HEK293 (cell line): ENCODE results near the gene VEGFA.

Source experiments
- CTCF ChIA-PET: fragments of 350-600 bp; formaldehyde crosslinking; extraction: SDS; loops from one replicate; lab custom pipeline; 2021; ENCODE audit warnings: antibody characterized with exemption; lab: Yijun Ruan, JAX
- POLR2A ChIA-PET: fragments of 300-600 bp; formaldehyde crosslinking; extraction: SDS; loops from one replicate; lab custom pipeline; 2020; ENCODE audit warnings: antibody characterized with exemption, inconsistent platforms; lab: Yijun Ruan, JAX
- H3K27ac ChIP-seq: fragments of 200-500 bp; sonication (Bioruptor generic); 2 replicates; pipeline ENCODE4 v1.5.1; 2014; ENCODE audit warnings: low read depth, low read length, control low read depth, inconsistent platforms; ENCODE audit errors: extremely low read depth
- H3K36me3 ChIP-seq, 2 experiments: fragments of 200-500 bp in 1 of 2; sonication (Bioruptor generic) in 1 of 2; 1 replicate in 1 of 2; 2 replicates in 1 of 2; pipeline ENCODE4 v1.5.1; 2014 to 2017; ENCODE audit warnings: inconsistent platforms in 2 of 2, low read length in 2 of 2; ENCODE audit not compliant: control insufficient read depth in 2 of 2, insufficient read depth in 1 of 2
- H3K4me1 ChIP-seq: fragments of 200-500 bp; sonication (Bioruptor generic); 2 replicates; pipeline ENCODE4 v1.5.1; 2014; ENCODE audit warnings: mild to moderate bottlenecking, low read length, inconsistent platforms; ENCODE audit not compliant: control insufficient read depth, insufficient read depth
- H3K4me3 ChIP-seq: 2 replicates; pipeline ENCODE4 v1.5.1; 2011; ENCODE audit warnings: low read depth, mild to moderate bottlenecking, control low read depth, low read length, moderate library complexity
- H3K9me3 ChIP-seq: fragments of 200-500 bp; sonication (Bioruptor generic); 2 replicates; pipeline ENCODE4 v1.5.1; 2014; ENCODE audit warnings: low read depth, low read length, inconsistent platforms; ENCODE audit not compliant: control insufficient read depth, insufficient read depth
- ELK4 ChIP-seq: IDR thresholded peaks from 2 replicates; pipeline ENCODE4 v1.6.1; 2011; ENCODE audit warnings: mild to moderate bottlenecking, low read depth, low read length, borderline replicate concordance
- KLF1 ChIP-seq: fragments of 450-650 bp; formaldehyde crosslinking; IDR thresholded peaks from 2 replicates; pipeline ENCODE4 v1.5.1; 2016; ENCODE audit warnings: missing biosample characterization, missing genetic modification characterization
- KLF8 ChIP-seq: fragments of 450-650 bp; formaldehyde crosslinking; IDR thresholded peaks from 2 replicates; pipeline ENCODE4 v1.5.1; 2016; ENCODE audit warnings: missing biosample characterization, missing genetic modification characterization
- SETDB1 ChIP-seq: IDR thresholded peaks from one replicate; pipeline ENCODE4 v1.6.1; 2017; ENCODE audit warnings: mild to moderate bottlenecking, low read length, moderate library complexity, mixed read lengths; ENCODE audit not compliant: insufficient read length
- ZBTB10 ChIP-seq: fragments of 450-650 bp; formaldehyde crosslinking; IDR thresholded peaks from 2 replicates; pipeline ENCODE4 v1.5.1; 2016; ENCODE audit warnings: missing biosample characterization, missing genetic modification characterization
- ZBTB20 ChIP-seq: fragments of 450-650 bp; formaldehyde crosslinking; IDR thresholded peaks from 2 replicates; pipeline ENCODE4 v1.5.1; 2016; ENCODE audit warnings: missing biosample characterization, missing genetic modification characterization
- ZBTB21 ChIP-seq: fragments of 450-650 bp; formaldehyde crosslinking; IDR thresholded peaks from 2 replicates; pipeline ENCODE4 v1.5.1; 2017; ENCODE audit warnings: missing biosample characterization, missing genetic modification characterization
- ZBTB48 ChIP-seq: fragments of 450-650 bp; formaldehyde crosslinking; IDR thresholded peaks from 2 replicates; pipeline ENCODE4 v1.5.1; 2016; ENCODE audit warnings: missing biosample characterization, missing genetic modification characterization
- ZFHX2 ChIP-seq: fragments of 450-650 bp; formaldehyde crosslinking; conservative IDR thresholded peaks from 2 replicates; pipeline ENCODE4 v1.5.1; 2016; ENCODE audit warnings: missing biosample characterization, missing genetic modification characterization
- ZNF10 ChIP-seq: fragments of 450-650 bp; formaldehyde crosslinking; IDR thresholded peaks from 2 replicates; pipeline ENCODE4 v1.5.1; 2017; ENCODE audit warnings: missing biosample characterization, missing genetic modification characterization
- ZNF114 ChIP-seq: fragments of 450-650 bp; formaldehyde crosslinking; IDR thresholded peaks from 2 replicates; pipeline ENCODE4 v1.5.0; 2017; ENCODE audit warnings: missing biosample characterization, missing genetic modification characterization
- ZNF138 ChIP-seq: fragments of 450-650 bp; formaldehyde crosslinking; IDR thresholded peaks from 2 replicates; pipeline ENCODE4 v1.5.1; 2016; ENCODE audit warnings: missing biosample characterization, missing genetic modification characterization, borderline replicate concordance
- ZNF211 ChIP-seq: fragments of 450-650 bp; formaldehyde crosslinking; IDR thresholded peaks from 2 replicates; pipeline ENCODE4 v1.5.1; 2016; ENCODE audit warnings: low read depth, missing biosample characterization, missing genetic modification characterization
- ZNF23 ChIP-seq: fragments of 450-650 bp; formaldehyde crosslinking; IDR thresholded peaks from 2 replicates; pipeline ENCODE4 v1.5.1; 2016; ENCODE audit warnings: missing biosample characterization, missing genetic modification characterization, borderline replicate concordance
- ZNF292 ChIP-seq: fragments of 450-650 bp; formaldehyde crosslinking; IDR thresholded peaks from 2 replicates; pipeline ENCODE4 v1.5.1; 2016; ENCODE audit warnings: low read depth, missing biosample characterization, missing genetic modification characterization, borderline replicate concordance
- ZNF354C ChIP-seq: fragments of 450-650 bp; formaldehyde crosslinking; IDR thresholded peaks from 2 replicates; pipeline ENCODE4 v1.5.1; 2016; ENCODE audit warnings: missing biosample characterization, missing genetic modification characterization, low read depth, borderline replicate concordance
- ZNF398 ChIP-seq: fragments of 450-650 bp; formaldehyde crosslinking; IDR thresholded peaks from 2 replicates; pipeline ENCODE4 v1.5.1; 2017; ENCODE audit warnings: missing biosample characterization, missing genetic modification characterization
- ZNF449 ChIP-seq: fragments of 450-650 bp; formaldehyde crosslinking; IDR thresholded peaks from 2 replicates; pipeline ENCODE4 v1.5.1; 2017; ENCODE audit warnings: missing biosample characterization, mild to moderate bottlenecking, missing genetic modification characterization, moderate library complexity
- ZNF521 ChIP-seq: fragments of 450-650 bp; formaldehyde crosslinking; IDR thresholded peaks from 2 replicates; pipeline ENCODE4 v1.5.1; 2017; ENCODE audit warnings: missing biosample characterization, mild to moderate bottlenecking, missing genetic modification characterization
- ZNF530 ChIP-seq: fragments of 450-650 bp; formaldehyde crosslinking; IDR thresholded peaks from 2 replicates; pipeline ENCODE4 v1.5.1; 2016; ENCODE audit warnings: low read depth, missing biosample characterization, missing genetic modification characterization
- ZNF654 ChIP-seq: fragments of 450-650 bp; formaldehyde crosslinking; IDR thresholded peaks from 2 replicates; pipeline ENCODE4 v1.5.1; 2016; ENCODE audit warnings: low read depth, missing biosample characterization, missing genetic modification characterization
- ZNF677 ChIP-seq: fragments of 450-650 bp; IDR thresholded peaks from 2 replicates; pipeline ENCODE4 v1.5.0; 2018; ENCODE audit warnings: missing biosample characterization, mild to moderate bottlenecking, missing genetic modification characterization, moderate library complexity
- ZNF747 ChIP-seq: fragments of 450-650 bp; formaldehyde crosslinking; IDR thresholded peaks from 2 replicates; pipeline ENCODE4 v1.5.1; 2016; ENCODE audit warnings: missing biosample characterization, missing genetic modification characterization
- ZNF777 ChIP-seq: fragments of 450-650 bp; formaldehyde crosslinking; IDR thresholded peaks from 2 replicates; pipeline ENCODE4 v1.5.1; 2017; ENCODE audit warnings: missing biosample characterization, missing genetic modification characterization, borderline replicate concordance
- ZNF785 ChIP-seq: fragments of 450-650 bp; formaldehyde crosslinking; IDR thresholded peaks from 2 replicates; pipeline ENCODE4 v1.5.1; 2016; ENCODE audit warnings: missing biosample characterization, missing genetic modification characterization
- ZSCAN30 ChIP-seq: fragments of 450-650 bp; IDR thresholded peaks from 2 replicates; pipeline ENCODE4 v1.5.1; 2018; ENCODE audit warnings: missing biosample characterization, mild to moderate bottlenecking, missing genetic modification characterization, moderate library complexity
- ZSCAN4 ChIP-seq: fragments of 450-650 bp; formaldehyde crosslinking; IDR thresholded peaks from 2 replicates; pipeline ENCODE4 v1.5.1; 2017; ENCODE audit warnings: missing biosample characterization, missing genetic modification characterization

VEGFA gene

GRCh38 chr6:43809417-43810305 lies 39.6 kb downstream of the VEGFA start (continued):
- TF ChIP-seq ZSCAN4 (tag by site-specific recombination) (peak; percentile 60), KLF8 (tag by site-specific recombination) (peak; percentile 53; the same call in 1 of the 2 replicates), ZNF677 (no peak), ZNF211 (tag by site-specific recombination) (no peak; the same call in 1 of the 2 replicates), ZNF530 (tag by site-specific recombination) (no peak), ZNF292 (tag by site-specific recombination) (no peak), ZSCAN30 (tag by site-specific recombination) (no peak), ZBTB21 (tag by site-specific recombination) (peak; percentile 99), ZNF114 (tag by site-specific recombination) (no peak), ZNF354C (no peak), ZNF654 (no peak), ZNF785 (tag by site-specific recombination) (peak; percentile 24; the same call in 1 of the 2 replicates), ZNF10 (tag by site-specific recombination) (peak; percentile 74), ZNF777 (no peak), ZNF521 (tag by site-specific recombination) (no peak), ZNF23 (tag by site-specific recombination) (no peak), KLF1 (tag by site-specific recombination) (no peak), ZFHX2 (tag by site-specific recombination) (peak; percentile 99), ZBTB48 (tag by site-specific recombination) (no peak; the same call in 1 of the 2 replicates), ZNF449 (peak; percentile 41; the same call in 1 of the 2 replicates), ZNF747 (no peak)

GRCh38 chr6:43810965-43811732 lies 41.1 kb downstream of the VEGFA start:
- ChIA-PET POLR2A (no interaction called here), CTCF (interaction anchor here (0.6 kb wide), 1 partner anchor 37 kb away, joined by 3 read pairs; no protein-coding TSS in a partner anchor)
- Histone ChIP-seq H3K27ac (no peak overlapping the region; the same call in 1 of the 2 replicates), H3K9me3 (no peaks in the 10 kb centered on the region), H3K36me3 (no peaks in the 10 kb centered on the region), H3K4me3 (no peak overlapping the region), H3K4me1 (peaks cover 14% of the 10 kb centered on the region)
- TF ChIP-seq ZBTB10 (0 out of 2 replicates have a peak, but pooled peaks have one; percentile 53), ELK4 (no peak), SETDB1 (no peak), ZNF398 (peak; percentile 39; the same call in 1 of the 2 replicates), ZNF138 (no peak), ZBTB20 (tag by site-specific recombination) (peak; percentile 55; the same call in 1 of the 2 replicates)
